GM21526 (cell line): ENCODE data around the gene DNAJB6.

Experiments
- ATAC-seq: cut with Tn5 transposase; IDR thresholded peaks from one replicate; pipeline ENCODE4 v1.9.1; 2021; ENCODE audit warnings: moderate library complexity; ENCODE audit not compliant: unreplicated experiment, low FRiP score

DNAJB6 gene

DNA sequence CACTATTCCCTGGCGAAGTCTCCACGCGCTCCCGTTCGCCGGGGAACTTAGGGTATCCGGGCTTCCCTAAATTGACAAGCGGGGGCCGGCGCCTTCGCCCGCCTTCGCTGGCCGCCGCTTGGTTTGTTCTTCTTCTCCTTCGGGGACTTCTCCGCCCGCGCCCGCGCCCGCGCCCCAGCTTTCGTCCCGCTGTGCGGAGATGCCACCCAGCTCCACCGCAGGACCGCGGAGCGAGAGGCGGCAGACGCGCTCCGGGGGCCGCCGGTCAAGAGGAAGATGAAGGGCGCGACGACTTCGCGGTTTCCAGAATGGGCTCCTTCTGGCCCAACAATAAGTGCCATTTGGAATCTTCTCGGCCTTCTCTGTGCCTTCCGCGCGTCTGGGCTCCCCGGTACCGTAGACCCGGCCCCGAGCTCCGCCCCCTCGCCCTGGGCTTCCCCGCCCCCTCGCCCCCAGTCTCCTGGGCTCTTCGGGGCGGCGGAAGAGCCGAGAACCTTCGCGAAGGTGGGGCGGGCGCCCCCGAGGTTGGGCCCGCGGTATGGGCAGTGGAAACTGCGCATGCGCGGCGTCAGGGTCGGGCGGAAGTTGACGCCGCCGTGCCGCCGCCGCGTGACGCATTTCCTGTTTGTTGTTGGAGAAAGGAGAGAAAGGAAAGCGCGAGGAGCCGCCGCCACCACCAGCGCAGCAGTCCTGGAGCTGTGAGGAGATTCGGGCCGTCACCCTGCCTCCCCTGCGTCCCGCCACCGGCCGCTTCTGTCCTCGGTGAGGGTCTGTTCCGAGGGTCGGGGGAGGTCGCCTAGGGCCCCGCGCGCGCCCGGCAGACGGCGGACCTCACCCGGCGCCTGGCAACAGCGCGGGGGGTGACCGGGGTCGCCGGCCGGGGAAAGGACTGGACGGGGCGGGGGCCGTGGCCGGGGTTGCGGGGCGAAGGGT, at the start of gene DNAJB6:
DNAJB6 (plus strand) TSS at position 622 of the 933 bp plus-strand sequence. CDS start 21,569 bp downstream, outside the sequence.
- peak; percentile 72 for ATAC-seq

GRCh38 chr7:157291404-157292080, 45.3 kb upstream of the DNAJB6 start:
- ATAC-seq: no peak

DNA sequence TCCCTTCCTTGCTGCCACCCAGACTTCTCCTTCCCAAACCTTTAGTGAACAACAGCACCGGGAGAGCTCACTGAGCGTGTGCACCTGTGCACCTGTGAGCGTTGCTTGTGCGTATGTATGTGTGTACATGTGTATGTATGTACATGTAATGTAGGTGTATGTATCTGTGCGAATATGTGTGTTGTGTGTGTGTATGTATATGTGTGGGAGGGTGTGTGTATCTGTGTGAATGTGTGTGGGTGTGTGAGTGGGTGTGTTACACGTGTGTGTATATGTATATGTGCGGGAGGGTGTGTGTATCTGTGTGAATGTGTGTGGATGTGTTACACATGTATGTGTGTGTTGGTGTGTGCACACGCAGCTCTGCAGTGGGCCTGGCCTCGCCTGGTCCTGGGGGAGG, 44.5 kb upstream of the DNAJB6 start:
- no peak for ATAC-seq

DNA sequence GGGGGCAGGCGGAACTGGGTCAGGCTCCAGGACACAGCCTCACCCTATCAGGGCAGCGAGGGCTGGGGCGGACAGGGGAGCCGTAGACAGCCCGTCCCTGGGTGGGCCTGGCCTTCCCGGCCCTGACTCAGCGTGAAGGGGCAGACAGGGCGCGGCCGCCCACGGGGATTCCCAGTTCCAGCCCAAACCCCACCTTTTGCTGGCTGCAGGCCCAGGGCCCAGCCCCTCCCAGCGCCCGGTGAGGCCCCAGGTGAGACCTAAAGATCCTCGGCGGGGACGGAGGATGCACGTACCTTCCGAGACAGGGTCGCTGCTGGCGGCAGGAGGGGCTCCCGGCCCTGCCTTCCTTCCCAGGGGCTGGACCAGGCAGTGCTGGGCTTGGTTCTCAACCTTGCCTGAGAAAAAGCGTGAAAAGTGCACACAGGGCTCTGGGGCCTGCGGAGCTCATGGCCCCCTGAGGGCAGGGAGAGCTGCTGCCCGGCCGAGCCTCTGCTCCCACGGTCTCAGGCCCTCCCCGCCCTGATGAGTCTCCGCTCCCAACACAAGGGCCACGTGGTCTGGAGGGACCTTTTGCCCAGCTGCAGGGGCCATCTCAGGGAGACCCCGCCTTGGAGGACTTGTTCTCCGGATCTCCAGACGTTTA, 43.9 kb upstream of the DNAJB6 start:
- no peak for ATAC-seq

- ATAC-seq: no peak
Measured at GRCh38 chr7:157293413-157293788, 43.4 kb upstream of the DNAJB6 start.

- ATAC-seq: no peak
Measured at GRCh38 chr7:157294773-157295172, 42.0 kb upstream of the DNAJB6 start.

GRCh38 chr7:157295338-157295737, 41.5 kb upstream of the DNAJB6 start:
- ATAC-seq: no peak

GRCh38 chr7:157297185-157297584, 39.6 kb upstream of the DNAJB6 start:
- ATAC-seq: no peak

DNA sequence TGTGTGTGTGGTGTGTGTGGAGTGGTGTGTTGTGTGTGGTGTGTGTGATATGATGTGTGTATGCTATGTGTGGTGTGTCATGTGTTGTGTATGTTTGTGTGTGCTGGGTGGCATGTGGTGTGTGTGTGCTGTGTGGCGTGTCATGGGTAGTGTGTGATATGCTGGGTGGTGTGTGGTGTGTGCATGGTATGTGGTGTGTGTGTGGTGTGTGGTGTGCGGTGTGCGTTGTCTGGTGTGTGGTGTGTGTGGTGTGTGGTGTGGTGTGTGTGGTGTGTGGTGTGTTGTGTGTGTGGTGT, 37.5 kb upstream of the DNAJB6 start:
- no peak for ATAC-seq

DNA sequence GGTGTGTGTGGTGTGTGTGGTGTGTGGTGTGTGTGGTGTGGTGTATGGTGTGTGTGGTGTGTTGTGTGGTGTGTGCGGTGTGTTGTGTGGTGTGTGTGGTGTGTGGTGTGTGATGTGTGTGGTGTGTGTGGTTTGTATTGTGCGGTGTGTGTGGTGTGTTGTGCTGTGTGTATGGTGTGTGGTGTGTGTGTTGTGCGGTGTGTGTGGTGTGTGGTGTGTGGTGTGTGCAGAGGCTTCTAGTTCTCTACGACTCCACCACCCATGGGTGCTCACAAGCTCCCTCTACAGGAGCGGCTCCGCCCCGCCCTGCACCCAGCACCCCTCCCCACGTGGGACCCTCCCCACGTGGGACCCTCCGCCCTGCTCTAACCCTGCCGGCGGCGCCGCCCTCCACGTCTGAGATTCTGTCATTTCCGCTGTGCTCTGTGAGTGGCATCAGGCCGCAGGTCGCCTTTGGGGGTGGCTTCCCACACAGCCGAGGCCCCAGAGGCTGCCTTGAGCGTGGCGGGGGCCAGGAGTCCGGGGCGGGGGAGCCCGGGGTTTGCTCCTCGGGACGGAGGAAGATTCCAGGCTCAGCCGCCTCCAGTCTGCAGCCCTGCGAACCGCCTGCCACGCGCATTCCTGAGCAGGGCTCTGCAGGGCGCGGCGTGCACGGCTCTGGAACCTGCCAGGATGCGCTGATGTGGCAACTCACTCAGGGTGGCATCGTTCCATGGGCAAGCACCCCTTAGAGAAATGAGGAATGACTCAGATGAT, 37.0 kb upstream of the DNAJB6 start:
- no peak for ATAC-seq

DNA sequence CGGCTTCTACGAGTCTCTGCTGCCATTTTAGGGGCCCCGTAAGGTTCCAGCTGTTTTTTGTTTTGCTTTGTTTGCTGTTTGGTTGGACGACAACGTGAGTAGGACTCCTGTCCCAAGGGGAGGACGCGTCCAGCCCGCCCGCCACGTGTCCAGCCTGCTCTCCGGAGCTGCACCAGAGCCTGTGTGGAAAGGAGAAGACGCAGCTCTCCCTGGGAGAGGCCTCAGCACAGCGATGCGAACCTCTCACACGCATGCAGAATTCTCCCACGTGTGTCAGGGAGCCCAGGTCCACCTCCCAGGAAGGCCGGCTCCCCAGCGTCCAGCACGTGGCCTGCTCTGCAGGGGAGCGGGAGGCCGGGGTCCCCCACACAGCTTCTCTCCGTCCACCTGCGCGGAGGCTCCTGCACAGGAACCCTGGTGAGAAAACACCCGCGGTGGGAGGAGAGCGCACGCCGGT, 36.4 kb upstream of the DNAJB6 start:
- no peak for ATAC-seq

- no peak for ATAC-seq
Measured at GRCh38 chr7:157301610-157302120, 35.1 kb upstream of the DNAJB6 start.

- ATAC-seq: no peak
Measured at GRCh38 chr7:157306846-157307838, 29.7 kb upstream of the DNAJB6 start.

DNA sequence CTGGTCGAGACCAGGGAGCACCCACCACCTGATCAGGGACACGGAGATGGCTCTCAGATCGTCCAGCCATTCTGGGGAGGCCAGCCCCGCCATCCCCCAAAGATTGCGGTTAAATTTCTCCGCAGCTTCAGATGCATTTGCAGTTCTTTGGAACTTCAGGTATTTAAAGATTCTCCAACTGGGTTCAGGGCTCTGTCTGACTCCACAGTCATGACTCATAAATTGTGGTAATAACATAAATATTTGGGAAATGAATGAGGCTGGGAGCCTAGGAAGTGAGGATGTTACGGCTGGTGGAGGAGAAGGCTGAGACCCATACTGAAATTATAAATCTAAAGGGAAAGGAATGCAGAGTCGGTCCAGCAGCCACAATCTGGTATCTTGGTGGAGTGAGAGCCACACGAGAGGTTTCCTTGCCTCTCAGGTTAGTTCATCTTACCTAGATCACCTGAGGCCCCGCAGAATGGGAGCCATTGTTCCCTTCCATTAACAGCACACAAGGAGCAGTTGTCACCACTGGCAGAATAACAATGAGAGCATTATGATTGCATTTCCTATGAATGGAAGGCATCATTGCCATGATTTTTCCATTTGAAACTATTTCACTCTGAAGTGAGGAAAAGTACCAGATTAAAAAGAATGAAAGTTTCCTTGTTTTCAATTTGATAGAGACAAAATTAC, 26.7 kb upstream of the DNAJB6 start:
- ATAC-seq: no peak

DNA sequence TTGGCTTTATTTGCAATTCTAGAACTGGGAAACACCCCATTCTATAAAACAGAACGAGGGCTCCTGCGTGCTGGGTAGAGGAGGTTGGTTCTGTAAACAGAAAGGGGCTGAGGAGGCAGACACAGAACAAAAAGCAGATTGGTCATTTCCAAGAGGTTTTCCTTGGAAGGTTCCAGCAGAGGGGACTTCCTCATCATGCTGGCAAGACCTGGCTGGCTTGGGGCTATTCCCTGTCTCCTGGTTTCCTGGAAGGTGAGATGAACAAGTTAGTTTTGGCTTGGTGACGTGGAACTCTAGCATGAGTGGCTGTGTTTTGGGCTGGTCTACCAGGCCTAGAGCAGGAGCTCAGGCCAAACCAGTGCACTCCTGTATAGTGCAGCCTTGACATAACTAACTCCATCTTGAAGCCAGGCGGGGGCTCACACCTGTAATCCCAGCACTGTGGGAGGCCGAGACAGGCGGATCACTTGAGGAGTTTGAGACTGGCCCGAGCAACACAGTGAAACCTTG, 26.1 kb upstream of the DNAJB6 start:
- ATAC-seq: no peak

- no peak for ATAC-seq
Measured at GRCh38 chr7:157312941-157313340, 23.9 kb upstream of the DNAJB6 start.

GRCh38 chr7:157313645-157314044, 23.2 kb upstream of the DNAJB6 start:
- no peak for ATAC-seq

DNA sequence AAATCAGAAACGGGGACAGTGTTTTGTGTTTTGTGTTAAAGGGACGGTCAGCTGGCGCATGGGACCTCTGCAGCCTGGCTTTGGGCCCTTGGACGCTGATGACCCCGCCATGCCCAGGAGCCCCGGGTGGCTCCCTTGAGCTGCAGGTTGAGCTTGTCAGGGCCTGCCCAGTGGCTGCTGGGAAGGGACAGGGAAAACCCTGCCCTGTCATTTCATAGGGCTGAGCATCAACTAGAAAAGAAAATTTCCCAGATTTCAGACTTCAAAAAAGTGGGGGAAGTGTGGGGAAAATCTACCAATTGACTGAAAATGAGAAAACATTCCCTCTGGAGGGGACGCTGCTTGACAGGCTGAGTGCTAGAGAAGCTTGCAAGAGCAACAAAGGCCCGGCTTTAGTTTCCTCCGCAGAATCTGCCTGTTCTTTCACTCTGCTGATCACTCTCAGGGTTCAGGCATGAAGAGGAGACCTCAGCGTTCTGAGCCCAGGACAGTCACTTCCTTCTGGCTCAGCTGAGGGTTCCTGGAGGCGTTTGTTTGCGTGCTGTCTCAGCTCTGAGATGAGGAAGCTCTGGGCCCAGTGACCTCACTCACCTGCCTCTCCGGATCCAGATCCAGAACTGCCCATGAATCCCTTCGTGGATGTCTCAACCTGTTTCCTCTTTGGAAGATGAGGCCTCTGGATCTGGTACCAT, 18.6 kb upstream of the DNAJB6 start:
- peak; percentile 60 for ATAC-seq
